GM19395 (cell line): ENCODE results near the gene TRAPPC14.

Experiments used
- ATAC-seq: cut with Tn5 transposase; IDR thresholded peaks from one replicate; pipeline ENCODE4 v1.9.1; 2021; ENCODE audit warnings: mild to moderate bottlenecking, moderate library complexity; ENCODE audit not compliant: unreplicated experiment

TRAPPC14 gene

DNA sequence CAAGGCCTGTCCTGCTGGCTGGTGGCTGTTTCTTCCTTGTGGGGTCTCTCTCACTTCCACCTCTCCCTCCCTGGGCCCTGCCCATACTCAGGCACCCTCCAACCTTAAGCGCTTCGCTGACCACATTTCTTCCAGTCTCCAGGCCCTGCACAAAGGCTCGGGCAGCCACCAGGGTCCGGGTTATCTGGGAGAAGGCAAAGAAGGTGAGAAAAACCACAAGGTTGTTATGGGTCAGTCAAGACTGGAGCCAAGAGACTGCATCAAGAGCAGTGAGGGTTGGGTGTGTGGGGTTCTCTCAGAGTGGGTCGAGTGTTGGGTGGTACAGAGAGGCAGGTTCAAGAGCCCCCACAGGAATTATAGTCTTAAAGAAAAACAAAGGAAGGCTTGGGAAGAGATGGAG lies 16.1 kb upstream of the TRAPPC14 start:
- no peak for ATAC-seq

DNA sequence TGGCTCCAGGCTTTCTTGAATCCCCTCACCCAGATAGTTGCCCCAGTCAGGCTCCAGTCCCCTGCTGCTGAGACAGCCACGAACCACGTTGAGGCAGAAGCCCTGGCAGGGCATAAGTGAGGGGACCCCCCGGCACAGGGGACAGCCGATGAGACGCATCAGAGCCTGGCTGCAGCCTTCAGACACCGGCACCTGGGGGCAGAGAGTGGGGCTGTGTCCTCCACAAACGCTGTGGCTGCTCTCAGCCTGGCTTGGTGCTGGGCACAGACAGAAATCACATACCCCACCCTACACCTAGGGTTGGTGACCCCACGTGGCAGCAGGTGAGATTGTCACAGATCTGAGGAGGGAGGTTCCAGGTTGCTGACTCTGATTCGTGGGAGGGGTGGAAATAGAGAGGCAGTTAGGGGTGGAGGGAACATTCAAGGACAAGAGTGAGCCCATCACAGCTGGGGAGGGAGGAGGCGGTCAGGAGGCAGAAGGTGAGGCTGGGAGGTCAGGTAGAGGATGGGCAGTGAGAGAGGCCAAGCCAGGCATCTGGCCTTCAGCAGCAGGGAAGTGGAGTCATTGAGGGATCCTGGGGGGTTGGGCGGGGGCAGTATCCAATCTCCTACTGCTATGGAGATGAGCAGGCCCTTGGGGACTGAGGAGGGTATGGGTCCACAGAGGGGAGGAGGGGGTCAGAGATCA lies 15.4 kb upstream of the TRAPPC14 start:
- ATAC-seq: no peak

DNA sequence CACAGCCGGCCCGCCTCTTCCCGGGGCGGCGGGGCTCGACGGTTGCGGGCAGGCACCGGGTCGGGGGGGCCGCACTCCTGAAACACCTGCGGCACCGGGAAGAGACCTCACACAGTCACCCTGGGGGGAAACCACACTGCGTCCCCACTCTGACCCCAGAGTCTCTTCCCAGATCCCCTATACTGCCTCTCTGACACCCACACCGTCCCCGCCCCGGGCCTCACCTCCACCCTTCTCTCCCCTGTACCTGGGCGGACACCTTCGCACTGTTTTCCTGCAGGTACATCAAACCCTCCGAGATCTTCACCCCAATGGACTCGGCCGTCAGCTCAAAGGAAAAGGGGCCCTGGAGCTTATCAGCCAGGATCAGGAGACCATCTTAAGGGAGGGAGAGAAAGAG lies 13.3 kb upstream of the TRAPPC14 start:
- ATAC-seq: no peak

DNA sequence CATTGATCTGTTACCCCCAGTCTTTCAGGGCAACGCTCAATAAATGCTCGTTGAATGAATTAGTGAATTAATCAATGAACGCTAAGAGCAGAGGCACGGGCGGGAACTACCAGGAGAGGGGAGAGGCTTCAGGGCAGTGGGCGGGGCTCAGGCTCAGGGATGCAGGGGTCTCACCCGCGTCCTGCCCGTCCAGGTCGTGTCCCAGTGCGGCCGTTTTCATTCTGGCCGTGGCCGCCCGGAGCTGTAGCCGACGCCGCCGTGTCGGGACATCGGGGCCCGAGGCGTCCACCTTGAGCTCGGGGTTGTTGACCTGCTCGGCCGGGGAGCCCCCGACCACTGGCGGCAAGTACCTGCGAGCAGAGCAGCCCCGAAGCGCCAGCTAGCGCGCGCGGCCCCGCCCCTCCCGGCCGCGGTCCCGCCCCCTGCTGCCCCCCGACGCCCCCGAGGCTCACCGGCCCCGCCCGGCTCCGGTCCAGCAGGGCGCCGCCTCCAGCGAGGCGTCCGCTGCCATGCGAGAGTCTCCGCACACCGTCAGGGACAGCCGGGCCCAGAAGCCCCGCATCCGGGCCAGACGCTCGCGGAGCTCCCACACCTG lies 12.7 kb upstream of the TRAPPC14 start:
- ATAC-seq: no peak

DNA sequence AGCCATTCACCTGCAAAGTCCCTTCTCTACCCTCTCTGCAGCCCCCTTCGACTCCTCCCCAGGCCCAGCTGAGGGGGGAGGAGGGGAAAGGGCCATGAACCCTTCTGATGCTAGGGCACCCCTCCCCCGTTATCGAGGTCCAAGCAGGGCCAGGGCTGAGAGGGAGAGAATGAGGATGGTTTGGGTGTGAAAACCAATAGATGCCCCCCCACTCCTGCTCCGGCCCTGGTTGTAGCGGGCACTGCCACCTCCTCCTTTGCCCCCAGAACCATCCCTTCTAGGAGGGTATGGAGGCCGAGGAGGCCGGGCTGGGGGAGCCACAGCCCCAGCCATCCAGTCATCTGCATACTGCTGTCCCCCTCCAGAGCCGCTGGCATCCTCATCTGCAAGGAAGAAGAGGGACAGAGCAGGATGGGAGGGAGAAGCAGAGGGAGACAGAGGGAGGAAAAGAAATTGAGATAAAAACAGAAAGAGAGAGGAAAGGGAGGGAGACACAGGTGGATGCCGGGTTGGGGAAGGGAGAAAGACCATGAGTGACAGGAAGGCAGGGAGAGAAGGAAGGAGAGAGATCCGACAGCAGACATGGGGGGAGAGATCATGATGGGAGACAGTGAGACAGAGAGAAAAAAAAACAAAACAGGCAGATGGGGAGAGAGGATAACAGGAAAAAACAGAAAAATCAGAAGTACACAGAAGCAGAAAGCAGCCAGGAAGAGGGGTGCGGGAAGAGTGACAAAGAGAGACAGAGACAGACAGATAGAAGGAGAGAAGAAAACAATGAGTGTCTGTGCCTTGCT lies 11.8 kb upstream of the TRAPPC14 start:
- no peak for ATAC-seq

DNA sequence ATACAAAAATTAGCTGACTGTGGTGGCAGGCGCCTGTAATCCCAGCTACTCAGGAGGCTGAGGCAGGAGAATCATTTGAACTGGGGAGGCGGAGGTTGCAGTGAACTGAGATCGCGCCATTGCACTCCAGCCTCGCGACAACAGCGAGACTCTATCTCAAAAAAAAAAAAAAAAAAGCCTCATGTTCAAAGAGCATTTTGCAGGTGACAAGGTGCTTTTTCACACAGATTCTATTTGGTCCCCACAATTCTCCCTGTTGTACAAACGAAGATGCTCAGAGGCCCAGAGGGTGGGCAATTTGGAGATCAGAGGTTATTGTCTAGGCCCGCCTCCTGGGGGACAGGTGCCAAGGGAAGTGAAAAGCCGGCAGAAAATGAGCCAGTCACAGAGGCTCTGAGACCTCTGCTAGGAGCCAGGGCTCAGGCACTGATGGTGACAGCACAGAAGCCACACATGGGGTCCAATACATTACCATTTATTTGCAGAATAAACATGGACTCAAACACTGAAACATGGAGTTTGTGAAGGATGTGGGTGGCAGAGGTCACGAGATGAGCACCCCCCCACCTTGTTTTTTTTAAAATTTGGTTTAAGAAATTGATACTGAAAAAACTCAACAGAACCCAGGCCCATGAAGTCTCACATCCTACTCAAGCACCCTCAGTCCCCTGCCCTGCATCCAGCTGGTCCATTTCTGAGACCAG lies 10.8 kb upstream of the TRAPPC14 start:
- ATAC-seq: no peak

DNA sequence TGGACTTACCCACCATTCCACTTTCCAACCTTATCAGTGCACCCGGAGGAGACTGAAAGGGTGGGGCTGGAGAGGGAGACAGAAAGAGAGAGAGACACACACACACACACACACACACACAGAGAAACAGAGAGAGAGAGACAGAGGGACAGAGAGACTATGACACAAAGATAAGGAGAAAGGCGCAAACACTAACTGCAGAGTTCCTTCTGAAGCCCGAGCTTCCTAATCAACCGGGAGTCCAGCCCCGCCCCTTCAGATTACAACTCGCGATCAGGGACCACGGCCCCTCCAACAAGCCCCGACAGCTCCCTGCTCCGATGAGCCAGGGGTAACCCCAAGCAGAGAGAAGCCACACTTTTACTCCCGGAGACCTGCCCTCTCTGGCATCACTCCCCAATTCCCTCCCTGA lies 9.4 kb upstream of the TRAPPC14 start:
- no peak for ATAC-seq

DNA sequence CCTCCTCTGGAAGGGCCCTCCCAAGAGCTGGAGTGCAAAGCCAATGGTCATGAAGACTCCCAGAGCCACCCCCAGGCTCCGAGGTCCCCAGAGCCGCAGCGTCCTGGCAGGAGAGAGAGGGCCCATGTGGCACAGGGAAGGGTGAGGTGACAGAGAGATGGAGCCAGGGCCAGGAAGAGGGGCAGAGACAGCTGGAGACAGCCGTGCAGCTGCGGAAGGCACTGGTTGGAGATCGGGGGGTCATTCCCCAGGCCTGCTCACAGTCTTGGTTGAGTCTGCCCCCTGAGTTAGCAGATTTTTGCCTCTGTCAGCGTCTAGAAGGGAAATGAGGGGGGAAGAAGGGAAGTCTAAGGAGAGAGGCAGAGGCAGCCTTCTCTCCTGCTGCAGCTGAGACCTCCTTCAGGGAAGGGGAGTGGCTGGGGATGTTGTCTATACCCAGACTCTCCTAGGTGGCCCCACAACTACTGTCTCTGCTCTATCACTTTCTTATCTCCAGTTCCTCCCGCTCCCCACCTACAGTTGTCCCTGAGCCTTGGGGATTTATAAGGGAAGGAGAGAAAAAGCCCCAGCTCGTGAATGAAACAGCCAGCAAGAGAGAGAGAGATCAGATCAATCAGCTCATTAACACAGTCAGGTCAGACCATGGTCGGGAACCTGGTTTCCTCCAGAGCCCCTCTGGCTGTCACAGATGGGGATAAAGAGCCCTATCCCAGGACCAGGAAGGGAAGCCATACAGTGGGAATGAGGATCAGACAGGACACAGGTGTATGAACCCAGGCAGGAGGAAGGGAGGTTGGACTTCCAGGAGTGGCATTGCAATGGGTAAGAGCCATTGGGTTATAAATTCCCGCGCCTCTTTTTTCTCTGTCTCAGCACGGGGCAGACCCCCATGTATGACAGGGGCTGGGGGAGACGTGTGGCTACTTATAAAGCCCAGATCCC lies 8.7 kb upstream of the TRAPPC14 start:
- ATAC-seq: no peak

DNA sequence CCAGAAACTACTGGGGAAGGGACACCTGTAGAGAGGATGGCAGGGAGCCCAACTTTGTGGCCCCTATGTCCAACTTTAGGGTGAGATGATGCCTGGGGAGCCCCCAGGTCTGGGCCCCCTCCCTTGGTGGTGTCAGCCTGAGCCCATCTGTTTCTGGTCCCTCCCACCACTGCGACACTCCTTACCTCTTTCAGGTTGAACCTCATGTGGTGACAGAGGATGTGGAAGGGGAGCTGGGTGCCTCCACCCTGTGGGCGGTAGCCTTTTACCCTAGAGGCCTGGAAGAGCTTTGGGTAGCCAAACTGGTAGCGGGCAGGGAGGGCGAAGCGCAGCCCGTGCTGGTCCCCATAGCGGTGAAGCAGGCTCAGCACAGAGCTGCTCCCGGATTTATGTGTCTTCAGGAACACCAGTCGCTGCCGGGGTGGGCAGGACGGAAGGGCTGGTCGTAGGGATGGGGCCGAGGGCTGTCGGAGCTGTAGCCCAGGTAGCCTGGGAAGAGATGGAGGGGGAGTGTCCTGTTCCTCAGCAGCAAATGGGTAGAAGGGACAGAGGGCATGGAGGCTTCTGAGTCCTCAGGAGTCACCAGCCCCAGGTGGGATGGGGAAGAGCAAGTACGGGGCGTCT lies 7.9 kb upstream of the TRAPPC14 start:
- no peak for ATAC-seq

DNA sequence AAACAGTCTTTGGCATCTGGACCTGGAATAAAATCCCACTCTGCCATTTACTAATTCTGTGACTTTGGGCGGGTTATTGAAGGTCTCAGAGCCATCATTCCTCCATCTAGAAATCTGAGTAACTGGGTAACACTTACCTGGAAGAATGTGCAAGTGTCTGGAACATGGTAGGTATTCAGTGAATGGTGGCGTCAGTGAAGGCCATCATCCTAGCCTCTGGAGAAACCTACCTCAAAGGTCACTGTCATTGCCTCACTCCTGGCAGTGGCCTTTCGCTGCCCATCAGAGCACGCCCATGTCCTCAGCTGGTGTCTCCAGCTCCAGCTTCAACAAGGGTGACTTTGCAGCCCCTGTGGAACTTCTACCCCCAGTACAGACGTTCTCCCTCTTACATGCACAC lies 5.3 kb upstream of the TRAPPC14 start:
- ATAC-seq: no peak

DNA sequence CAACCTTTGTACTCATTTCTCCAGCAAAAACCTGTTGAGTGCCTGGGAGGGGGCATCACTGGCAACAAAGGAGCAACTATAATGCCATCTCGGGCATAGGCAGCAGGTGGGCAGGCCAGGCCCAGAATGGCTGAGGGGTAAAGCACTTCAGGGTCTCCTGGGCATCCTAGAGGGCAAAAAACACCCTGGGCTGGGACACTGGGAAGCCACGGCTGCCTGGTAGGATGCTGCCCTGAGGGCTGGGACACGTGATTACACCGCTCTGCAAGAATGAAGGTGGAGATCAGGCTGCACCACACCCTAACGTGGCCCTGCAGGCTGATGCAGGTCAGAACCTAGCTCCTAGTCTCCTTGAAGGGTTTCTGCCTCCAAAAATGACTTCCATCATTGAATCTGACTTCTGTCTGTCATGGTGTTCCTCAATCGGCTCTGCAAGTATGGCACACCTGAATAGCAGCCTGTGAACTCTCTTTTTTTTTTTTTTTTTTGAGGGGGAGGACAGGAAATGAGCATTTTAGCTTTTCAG lies 4.5 kb upstream of the TRAPPC14 start:
- ATAC-seq: no peak

DNA sequence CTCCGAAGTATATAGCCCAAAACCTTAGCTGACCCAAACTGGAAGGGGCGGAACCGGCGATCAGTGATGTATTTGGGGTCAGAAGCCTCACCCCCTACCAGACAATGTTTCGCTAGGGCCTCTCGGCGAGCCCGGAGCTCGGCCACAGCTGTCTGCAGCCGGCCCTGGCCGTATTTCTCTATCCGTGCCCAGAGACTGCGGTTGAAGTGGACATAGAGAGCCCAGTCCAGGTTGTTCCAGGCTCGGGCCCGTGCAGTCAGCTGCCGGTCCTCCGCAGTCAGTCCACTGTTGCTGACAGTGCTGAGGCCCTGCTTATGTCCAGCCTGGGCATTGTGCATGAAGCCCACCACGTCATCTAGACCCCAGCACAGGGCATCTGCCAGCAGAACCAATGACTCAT lies 1.5 kb upstream of the TRAPPC14 start:
- no peak for ATAC-seq

DNA sequence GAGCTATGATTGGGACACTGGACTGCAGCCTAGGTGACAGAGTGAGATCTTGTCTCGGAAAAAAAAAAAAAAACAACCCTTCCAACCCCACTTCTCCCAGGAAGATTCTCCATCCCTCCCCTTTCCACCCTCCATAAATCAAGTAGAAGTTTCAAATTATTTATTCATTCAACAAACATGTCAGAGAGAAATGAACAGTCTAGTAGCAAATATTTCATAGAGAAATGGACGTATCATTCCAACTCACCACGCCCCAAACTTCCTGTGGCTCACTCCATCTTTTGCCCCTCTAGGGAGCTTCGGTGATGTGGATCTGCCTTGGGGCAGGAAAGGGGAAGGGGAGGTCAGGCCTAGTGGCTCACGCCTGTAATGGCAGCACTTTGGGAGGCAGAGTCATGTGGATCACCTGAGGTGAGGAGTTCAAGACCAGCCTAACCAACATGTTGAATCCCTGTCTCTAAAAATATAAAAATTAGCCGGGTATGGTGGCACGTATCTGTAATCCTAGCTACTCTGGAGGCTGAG lies 638 bp upstream of the TRAPPC14 start:
- no peak for ATAC-seq

DNA sequence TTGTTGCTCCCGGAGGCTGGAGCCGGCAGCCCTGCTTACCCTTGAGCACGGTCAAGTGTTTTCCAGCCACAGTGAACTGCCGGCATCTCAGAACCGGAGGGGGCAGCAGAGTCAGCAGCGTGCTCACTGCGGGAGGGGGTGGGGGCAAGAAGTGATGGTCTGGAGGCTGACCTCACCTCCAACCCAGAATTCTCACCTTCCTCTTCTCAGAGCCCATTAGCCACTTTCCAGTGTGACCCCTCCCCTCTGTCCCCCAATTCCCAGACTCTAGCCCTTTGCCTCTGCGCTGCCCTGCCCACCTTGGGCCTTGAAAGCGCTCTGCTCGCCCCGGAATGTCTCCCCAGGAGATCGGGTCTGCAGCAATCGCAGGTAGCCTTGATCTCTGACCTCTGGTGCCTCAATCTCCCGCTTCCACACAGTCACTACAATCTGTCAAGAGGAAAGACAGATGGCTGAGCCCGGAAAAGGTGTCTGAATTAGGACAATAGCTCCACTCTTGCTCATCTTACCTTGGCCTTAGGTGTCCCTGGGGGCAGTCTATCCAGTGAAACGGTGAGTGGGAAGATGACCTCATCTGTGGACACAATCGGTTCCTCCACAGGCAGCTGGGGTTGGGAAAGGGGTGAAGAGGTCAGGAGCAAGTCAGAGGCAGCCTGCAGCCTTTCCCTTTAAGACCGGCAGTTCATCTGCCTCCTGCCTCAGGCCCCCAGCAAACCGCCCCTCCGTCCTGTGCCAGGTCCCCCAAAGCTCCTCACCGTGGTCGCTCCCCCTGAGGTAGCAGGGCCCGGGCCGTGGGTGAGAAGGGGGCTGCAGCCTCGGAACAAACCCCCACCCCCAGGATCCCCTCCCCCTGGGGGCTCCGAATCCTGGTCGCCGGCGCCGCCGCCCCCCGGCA lies 942 bp downstream of the TRAPPC14 start:
- no peak for ATAC-seq

DNA sequence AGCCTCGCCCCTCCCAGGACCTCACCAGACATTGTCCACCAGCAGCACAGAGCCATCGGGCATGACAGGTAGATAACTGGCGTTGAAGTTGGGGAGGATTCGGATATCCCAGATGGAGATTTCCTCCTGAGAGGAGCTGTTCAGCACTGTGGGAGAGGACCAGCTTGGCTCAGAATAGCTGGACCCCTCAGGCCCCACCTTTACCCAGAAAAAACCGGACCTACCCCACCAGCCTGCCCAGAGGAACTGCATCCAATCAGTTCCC lies 1.5 kb downstream of the TRAPPC14 start:
- ATAC-seq: no peak

DNA sequence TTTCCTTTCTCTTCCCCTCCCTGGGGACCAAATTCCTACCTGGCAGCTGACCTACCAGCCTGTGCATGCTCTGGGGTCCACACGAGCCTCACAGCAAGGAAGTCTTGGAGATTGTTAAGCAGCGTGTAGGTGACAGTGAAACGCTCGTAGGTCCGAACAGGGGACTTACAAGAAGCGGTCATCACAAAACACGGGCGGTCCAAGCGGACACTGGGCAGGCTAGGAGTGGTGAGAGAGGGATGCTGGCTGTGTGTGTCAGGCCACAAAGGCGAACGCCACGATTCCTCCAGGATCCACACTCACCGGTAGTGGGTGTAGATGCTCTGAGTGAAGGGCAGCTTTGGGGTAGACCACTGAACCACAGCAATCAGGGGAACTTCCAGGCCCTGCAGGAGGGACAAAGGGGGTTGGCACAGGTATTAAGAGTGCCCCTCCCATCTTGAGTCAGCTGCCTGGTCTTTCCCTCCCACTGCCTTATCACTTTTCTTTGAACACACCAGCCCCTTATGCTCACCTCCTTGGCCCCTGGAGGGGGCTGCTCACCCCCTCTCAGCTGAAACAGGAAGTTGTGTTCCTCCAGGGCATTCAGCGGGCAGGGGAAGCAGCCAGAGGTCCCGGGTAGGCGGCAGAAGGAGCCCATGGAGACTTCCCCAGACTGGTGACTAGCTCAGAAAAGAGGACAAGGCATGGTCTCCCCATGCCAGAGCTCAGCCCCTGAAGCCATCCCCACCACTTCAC lies 2.0 kb downstream of the TRAPPC14 start:
- ATAC-seq: no peak

DNA sequence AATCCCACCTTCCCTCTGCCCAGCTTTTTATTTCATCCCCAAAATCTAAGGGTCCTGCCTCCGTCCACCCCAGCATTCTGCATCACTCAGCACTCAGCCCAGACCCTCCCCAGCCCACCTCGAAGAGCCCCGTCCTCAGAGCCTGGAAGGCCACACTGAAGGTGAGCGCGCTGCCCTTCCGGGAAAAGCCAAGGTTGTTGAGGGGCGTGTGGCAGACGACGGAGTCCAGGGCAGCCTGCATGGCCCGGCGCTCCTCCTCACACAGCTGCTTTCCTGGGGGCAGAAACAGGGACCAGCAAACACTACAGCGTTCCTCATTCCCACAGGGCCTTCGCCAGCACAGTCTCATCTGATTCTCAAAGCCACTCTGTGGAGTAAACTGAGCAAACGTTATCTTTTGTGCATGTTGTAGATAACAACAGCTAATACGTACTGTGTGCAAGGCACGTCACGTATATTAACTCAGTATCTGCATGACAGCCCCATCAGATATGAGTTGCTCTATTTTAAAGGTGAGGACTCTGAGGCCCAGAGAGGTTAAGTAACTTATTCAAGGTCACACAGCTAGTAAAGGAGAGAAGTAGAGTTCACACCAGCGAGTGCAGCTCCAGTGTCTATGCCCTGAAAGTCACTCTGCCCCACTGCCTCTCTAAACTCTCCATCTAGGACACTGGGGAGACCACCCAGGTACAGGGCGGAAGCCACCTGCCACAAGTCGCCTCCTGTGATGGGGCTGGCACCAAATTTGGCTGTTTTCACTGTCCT lies 2.8 kb downstream of the TRAPPC14 start:
- ATAC-seq: no peak
